KBM-7 (cell line): ENCODE results near the gene HCFC2.
A peak's percentile ranks its signal among the peaks of the same experiment; 100 is the strongest.

ENCODE experiments used
- DNase-seq: peaks from one replicate; pipeline ENCODE4 v3.0.0-alpha.2; 2015
- in situ Hi-C: fragments of 300-500 bp; cut with MboI; formaldehyde crosslinking; loops from 2 replicates; pipeline ENCODE4 v1.14.3; 2020; ENCODE audit warnings: low sequenced_read_pairs, low pct_unique_long_range_greater_than_20kb, mixed read lengths

HCFC2 gene

GRCh38 chr12:104142543-104142942 is 78.2 kb downstream of the HCFC2 start:
- in situ Hi-C loops: no loop called here
- DNase-seq: no peak

DNA sequence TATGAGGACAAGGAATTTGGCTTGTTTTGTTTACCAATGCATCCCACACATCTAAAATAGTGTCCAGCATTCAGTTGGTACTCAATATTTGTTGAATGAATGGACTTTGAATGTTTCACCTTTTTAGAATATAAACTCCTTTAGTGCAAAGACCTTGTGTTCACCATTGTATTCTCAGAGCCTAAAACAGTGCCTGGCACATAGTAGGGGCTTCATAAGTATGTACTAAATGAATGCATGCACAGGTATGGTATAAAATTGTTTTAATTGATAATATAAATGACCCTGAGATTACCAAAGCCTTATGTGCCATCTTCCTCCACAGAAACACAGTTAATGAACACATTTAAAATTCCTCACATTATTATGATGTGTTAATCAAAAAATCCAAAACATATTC is 78.7 kb downstream of the HCFC2 start:
- DNase-seq: no peak

DNA sequence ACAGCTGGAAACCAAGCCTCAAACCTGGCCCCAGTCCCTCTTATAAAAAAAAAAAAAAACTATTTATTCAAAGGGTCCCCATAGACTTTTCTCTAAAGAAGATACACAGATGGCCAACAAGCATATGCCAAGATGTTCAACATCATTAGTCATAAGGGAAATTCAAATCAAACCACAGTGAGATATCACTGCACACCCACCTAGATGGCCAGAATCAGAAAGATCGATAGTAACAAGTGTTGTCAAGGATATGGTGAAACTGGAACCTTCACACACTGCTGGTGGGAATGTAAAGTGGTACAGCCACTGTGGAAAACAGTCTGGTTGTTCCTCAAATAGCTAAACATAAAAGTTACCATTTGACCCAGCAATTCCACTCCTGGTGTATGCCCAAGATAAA is 79.6 kb downstream of the HCFC2 start:
- DNase-seq: no peak
- in situ Hi-C loops: no loop called here

More for the DNA sequence above, 78.7 kb downstream of the HCFC2 start:
- in situ Hi-C loops: no loop called here

DNA sequence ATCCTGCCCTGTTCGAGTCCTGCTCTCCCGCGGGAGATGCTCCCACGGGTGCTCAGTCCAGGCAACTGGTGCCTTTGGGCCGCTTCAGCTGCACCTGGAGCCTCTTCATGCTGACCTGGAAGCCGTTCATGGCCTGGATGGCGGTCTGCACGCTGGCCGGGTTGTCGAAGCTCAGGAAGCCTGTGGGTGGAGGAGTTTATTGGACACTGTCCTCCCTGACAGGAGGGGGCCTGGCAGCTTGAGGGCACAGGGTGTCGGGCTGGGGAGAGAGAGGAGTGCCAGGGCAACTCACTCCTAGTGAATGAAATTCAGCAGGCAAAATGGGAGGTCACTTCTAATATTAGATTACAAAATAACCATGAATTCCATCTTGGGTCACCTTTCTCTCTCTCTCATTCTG is 83.0 kb downstream of the HCFC2 start:
- DNase-seq: no peak
- in situ Hi-C loops: no loop called here

GRCh38 chr12:104150416-104150815 is 86.1 kb downstream of the HCFC2 start:
- in situ Hi-C loops: no loop called here
- DNase-seq: no peak

GRCh38 chr12:104152685-104153241 is 88.4 kb downstream of the HCFC2 start:
- no peak for DNase-seq
- in situ Hi-C loops: no loop called here

- in situ Hi-C loops: no loop called here
- peak; percentile 76 for DNase-seq
Measured at GRCh38 chr12:104154286-104154685, 90.0 kb downstream of the HCFC2 start.

DNA sequence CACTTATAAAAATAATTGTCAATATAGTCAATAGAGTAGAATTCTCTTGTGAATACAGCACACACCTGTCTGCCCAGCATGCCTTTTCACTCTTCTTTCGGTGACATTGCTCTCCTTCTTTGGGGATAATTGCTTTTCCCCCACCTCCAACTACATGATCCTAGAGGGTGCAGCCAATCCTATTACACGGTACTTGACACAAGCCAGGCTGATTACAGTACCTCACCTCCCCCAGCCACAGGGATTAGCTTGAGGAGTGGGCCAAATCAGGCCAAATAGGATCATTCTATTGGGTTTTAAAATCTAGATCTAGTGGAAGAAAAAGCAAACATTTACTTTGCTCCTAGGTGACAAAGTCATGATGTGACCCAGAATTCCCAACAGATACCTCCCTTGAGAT is 90.5 kb downstream of the HCFC2 start:
- in situ Hi-C loops: no loop called here
- DNase-seq: no peak
